ENCODE data around the gene PARP16. TPM values are rescaled to one million over a fixed set of nuclear protein-coding genes. Genes with fewer than 3 reads are reported as not detected.

PARP16 gene
- total and polyA plus RNA-seq, 9 of the 15 experiments (the other 6 are each of a cell fraction or from before 2014, with no cell fraction given) = 3.0 to 9.9 (median 5.8) TPM

DNA sequence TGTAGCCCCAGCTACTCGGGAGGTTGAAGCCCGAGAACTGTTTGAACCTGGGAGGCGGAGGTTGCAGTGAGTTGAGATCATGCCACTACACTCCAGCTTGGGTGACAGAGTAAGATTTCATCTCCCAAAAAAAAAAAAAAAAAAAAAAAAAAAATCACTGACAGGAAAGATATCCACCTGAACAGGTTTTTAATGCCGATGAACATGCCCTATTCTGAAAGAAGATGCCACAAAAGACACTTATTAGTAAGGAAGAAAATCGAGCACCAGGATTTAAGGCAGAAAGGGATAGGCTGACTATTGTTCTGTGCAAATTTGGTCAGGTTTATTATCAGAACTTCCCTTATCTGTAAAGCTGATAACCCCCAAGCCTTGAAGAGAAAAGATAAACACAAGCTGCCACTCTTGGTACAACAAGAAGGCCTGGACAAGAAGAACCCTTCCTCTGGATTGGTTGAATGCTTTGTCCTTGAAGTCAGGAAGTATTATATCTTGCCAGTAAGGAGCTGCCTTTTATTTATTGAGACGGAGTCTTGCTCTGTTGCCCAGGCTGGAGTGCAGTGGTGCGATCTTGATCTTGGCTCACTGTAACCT is 2.7 kb upstream of the PARP16 start:
- no peaks in the 10 kb centered on the region for H3K9me3 ChIP-seq (replicated peaks; ENCODE audit: control insufficient read depth, insufficient read depth, low read depth, low read length)
- CTCF ChIA-PET (ENCODE audit: low intra/inter-chr PET ratio) = no interaction called here

More for the DNA sequence above, 2.7 kb upstream of the PARP16 start:
- no peak overlapping the region for H2AFZ ChIP-seq (ENCODE audit: low read depth, low read length)
- intact Hi-C loops (cut with micrococcal nuclease) = no loop called here
- 0 out of 2 replicates have a peak, but pooled peaks have one; percentile 15 for TF ChIP-seq BCOR (IDR thresholded peaks at IDR 0.05)
- 0 out of 2 replicates have a peak, but pooled peaks have one; percentile 57 for TF ChIP-seq SOX6 (IDR thresholded peaks at IDR 0.05)
- TF ChIP-seq, protein P1, sequence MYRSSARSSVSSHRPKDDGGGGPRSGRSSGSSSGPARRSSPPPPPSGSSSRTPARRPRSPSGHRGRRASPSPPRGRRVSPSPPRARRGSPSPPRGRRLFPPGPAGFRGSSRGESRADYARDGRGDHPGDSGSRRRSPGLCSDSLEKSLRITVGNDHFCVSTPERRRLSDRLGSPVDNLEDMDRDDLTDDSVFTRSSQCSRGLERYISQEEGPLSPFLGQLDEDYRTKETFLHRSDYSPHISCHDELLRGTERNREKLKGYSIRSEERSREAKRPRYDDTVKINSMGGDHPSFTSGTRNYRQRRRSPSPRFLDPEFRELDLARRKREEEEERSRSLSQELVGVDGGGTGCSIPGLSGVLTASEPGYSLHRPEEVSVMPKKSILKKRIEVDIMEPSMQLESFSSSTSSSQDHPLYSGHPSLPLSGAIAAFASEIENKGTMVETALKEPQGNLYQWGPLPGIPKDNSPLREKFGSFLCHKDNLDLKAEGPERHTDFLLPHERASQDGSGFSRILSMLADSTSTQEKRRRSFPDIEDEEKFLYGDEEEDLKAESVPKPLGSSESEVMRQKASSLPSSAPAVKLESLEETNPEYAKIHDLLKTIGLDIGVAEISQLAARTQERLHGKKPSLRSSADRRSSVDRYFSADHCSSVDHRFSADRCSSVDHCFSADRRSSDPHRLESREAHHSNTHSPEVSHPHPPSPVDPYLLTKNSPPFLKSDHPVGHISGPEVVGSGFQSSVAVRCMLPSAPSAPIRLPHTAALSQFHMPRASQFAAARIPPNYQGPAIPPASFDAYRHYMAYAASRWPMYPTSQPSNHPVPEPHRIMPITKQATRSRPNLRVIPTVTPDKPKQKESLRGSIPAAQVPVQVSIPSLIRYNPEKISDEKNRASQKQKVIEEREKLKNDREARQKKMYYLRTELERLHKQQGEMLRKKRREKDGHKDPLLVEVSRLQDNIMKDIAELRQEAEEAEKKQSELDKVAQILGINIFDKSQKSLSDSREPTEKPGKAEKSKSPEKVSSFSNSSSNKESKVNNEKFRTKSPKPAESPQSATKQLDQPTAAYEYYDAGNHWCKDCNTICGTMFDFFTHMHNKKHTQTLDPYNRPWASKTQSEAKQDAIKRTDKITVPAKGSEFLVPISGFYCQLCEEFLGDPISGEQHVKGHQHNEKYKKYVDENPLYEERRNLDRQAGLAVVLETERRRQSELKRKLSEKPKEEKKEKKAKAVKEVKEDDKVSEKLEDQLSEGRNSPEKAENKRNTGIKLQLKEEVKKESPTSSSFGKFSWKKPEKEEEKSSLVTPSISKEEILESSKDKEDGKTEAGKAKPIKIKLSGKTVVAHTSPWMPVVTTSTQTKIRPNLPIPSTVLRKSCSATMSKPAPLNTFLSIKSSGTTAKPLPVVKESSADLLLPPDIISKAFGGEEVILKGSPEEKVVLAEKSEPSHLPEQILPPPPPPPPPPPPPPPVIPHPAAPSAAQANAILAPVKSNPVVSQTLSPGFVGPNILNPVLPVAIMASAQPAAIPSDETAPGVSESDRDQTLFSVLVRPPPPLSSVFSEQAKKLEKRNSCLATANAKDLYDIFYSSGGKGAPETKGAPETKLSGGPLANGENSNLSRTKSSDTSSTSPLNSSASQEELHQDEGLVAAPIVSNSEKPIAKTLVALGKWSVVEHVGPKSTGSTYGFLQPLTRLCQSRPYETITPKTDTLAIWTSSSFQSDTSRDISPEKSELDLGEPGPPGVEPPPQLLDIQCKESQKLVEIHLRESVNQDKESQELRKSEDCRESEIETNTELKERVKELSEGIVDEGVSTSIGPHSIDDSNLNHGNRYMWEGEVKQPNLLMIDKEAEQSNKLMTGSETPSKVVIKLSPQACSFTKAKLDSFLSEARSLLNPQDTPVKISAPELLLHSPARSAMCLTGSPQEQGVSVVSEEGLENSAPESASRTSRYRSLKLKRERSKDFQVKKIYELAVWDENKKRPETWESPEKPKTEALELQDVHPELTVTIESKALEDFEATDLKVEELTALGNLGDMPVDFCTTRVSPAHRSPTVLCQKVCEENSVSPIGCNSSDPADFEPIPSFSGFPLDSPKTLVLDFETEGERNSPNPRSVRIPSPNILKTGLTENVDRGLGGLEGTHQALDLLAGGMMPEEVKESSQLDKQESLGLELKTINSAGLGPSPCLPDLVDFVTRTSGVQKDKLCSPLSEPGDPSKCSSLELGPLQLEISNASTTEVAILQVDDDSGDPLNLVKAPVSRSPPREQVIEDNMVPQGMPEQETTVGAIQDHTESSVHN (IDR thresholded peaks at IDR 0.05; ENCODE audit: borderline replicate concordance in 1 of 2, low read depth in 1 of 2) = no peak
- TF ChIP-seq ZNF121 (CRISPR knock-in tag; conservative IDR thresholded peaks at IDR 0.05) = 0 out of 2 replicates have a peak, but pooled peaks have one; percentile 35
- TF ChIP-seq, protein P2, sequence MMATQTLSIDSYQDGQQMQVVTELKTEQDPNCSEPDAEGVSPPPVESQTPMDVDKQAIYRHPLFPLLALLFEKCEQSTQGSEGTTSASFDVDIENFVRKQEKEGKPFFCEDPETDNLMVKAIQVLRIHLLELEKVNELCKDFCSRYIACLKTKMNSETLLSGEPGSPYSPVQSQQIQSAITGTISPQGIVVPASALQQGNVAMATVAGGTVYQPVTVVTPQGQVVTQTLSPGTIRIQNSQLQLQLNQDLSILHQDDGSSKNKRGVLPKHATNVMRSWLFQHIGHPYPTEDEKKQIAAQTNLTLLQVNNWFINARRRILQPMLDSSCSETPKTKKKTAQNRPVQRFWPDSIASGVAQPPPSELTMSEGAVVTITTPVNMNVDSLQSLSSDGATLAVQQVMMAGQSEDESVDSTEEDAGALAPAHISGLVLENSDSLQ (IDR thresholded peaks at IDR 0.05) = peak; percentile 62
- no peak for TF ChIP-seq ZNF124 (CRISPR knock-in tag; IDR thresholded peaks at IDR 0.05)
- no peak for TF ChIP-seq PRMT5 (CRISPR knock-in tag; IDR thresholded peaks at IDR 0.05)
- TF ChIP-seq ARID1B (IDR thresholded peaks at IDR 0.05) = peak; percentile 31
- TF ChIP-seq ELF2 (CRISPR knock-in tag; IDR thresholded peaks at IDR 0.05) = 0 out of 2 replicates have a peak, but pooled peaks have one; percentile 20
- 53% methylated on average over 5 of the region's 7 CpGs for WGBS (ENCODE audit: insufficient coverage, low coverage, missing lambda C conversion rate)
- no peaks in the 10 kb centered on the region for H4K20me1 ChIP-seq (replicated peaks; ENCODE audit: control insufficient read depth, insufficient read depth, low read length)
- no peaks in the 10 kb centered on the region for H3K27me3 ChIP-seq (ENCODE audit: control insufficient read depth in 2 of 2, insufficient read depth in 2 of 2, low read length in 2 of 2)
- no peak overlapping the region for H3K4me3 ChIP-seq
- H3K9me1 ChIP-seq (ENCODE audit: control insufficient read depth, insufficient read depth, low read length) = no peaks in the 10 kb centered on the region
- no peak overlapping the region for H3K27ac ChIP-seq (ENCODE audit: extremely low read depth, low read depth, low read length)
- peaks cover 10 to 17% of the 10 kb centered on the region in 2 experiments; a peak in 4 of 5 replicates for H3K4me1 ChIP-seq (replicated peaks in 1 of 2; ENCODE audit: control insufficient read depth in 2 of 2, insufficient read depth in 2 of 2, low read length in 2 of 2)
- DNase-seq (ENCODE audit: extremely low read depth in 1 of 4, low spot score in 3 of 4) (no peak), ATAC-seq (no peak), FAIRE-seq (no peak)
- no peaks in the 10 kb centered on the region for H3K36me3 ChIP-seq (ENCODE audit: control insufficient read depth, insufficient read depth, low read length)
- POLR2A ChIA-PET = interaction anchor here (8.4 kb wide), 1 partner anchor 16 kb away, joined by 91 read pairs; the partner anchor contains the start of gene RNU5B-1
- no TSS peak for BruUV-seq (replicated peaks)
- in situ Hi-C loops (cut with MboI) = no loop called here
- H3K79me2 ChIP-seq (ENCODE audit: control insufficient read depth, insufficient read depth, low read length) = peaks cover 4% of the 10 kb centered on the region; the same call in 1 of the 3 replicates
- H3K4me2 ChIP-seq (ENCODE audit: insufficient read depth, low read length) = no peak overlapping the region
- no peak overlapping the region for H3K9ac ChIP-seq (ENCODE audit: insufficient read depth in 1 of 2, low read depth in 2 of 2, low read length in 2 of 2)

All from K562 (cell line).